ENCODE results near the gene CNR2. TPM values are rescaled to one million over a fixed set of nuclear protein-coding genes. Genes with fewer than 3 reads are reported as not detected.

Gene CNR2
- total and polyA plus RNA-seq, 2 experiments from 2014 or later: not detected

MicroRNA genes within 50 kb of the gene (microRNA counts, 767-probe panel; counts per million panel counts)
- microRNA hsa-miR-378f: not detected

Small RNA genes lying within 50 kb of the gene (microRNA-seq; reads per million reads assigned to microRNA genes)
- gene MIR378F: not detected

Small RNA genes lying within 50 kb of the gene (small RNA-seq; reads per million reads assigned to genes)
- gene MIR378F (ENCODE audit: low replicate concordance): not detected

Other genes starting within 250 kb of the CNR2 start
- gene RPL11, start 221.6 kb downstream of the CNR2 start, total RNA-seq (2014; rRNA removed; shearing (Covaris generic)): 859 and 1,126 TPM in 2 replicates
- gene RPL11, start 221.6 kb downstream of the CNR2 start, polyA plus RNA-seq (2016; fragmentation: Nextera tagmentation; extraction: Ambion mirVana): 1,427 and 1,484 TPM in 2 replicates
- gene ELOA, start 169.9 kb downstream of the CNR2 start, total RNA-seq (2014; rRNA removed; shearing (Covaris generic)): 38.1 and 49.1 TPM in 2 replicates
- gene ELOA, start 169.9 kb downstream of the CNR2 start, polyA plus RNA-seq (2016; fragmentation: Nextera tagmentation; extraction: Ambion mirVana): 55.7 and 57.7 TPM in 2 replicates
- gene PITHD1, start 134.9 kb downstream of the CNR2 start, total RNA-seq (2014; rRNA removed; shearing (Covaris generic)): 90.7 and 99.0 TPM in 2 replicates
- gene PITHD1, start 134.9 kb downstream of the CNR2 start, polyA plus RNA-seq (2016; fragmentation: Nextera tagmentation; extraction: Ambion mirVana): 52.2 and 52.9 TPM in 2 replicates
- 180 and 204 TPM in 2 replicates for gene LYPLA2, start 122.2 kb downstream of the CNR2 start, total RNA-seq (2014; rRNA removed; shearing (Covaris generic))
- 100 and 102 TPM in 2 replicates for gene LYPLA2, start 122.2 kb downstream of the CNR2 start, polyA plus RNA-seq (2016; fragmentation: Nextera tagmentation; extraction: Ambion mirVana)
- 31.7 and 34.6 TPM in 2 replicates for gene GALE, start 112.6 kb downstream of the CNR2 start, total RNA-seq (2014; rRNA removed; shearing (Covaris generic))
- 28.1 and 30.1 TPM in 2 replicates for gene GALE, start 112.6 kb downstream of the CNR2 start, polyA plus RNA-seq (2016; fragmentation: Nextera tagmentation; extraction: Ambion mirVana)
- 13.7 and 16.9 TPM in 2 replicates for gene HMGCL, start 87.9 kb downstream of the CNR2 start, total RNA-seq (2014; rRNA removed; shearing (Covaris generic))
- 9.1 and 11.6 TPM in 2 replicates for gene HMGCL, start 87.9 kb downstream of the CNR2 start, polyA plus RNA-seq (2016; fragmentation: Nextera tagmentation; extraction: Ambion mirVana)
- 8.5 and 10.2 TPM in 2 replicates for gene FUCA1, start 45.1 kb downstream of the CNR2 start, total RNA-seq (2014; rRNA removed; shearing (Covaris generic))
- gene FUCA1, start 45.1 kb downstream of the CNR2 start, polyA plus RNA-seq (2016; fragmentation: Nextera tagmentation; extraction: Ambion mirVana): 3.5 and 4.4 TPM in 2 replicates
- gene PNRC2, start 46.5 kb upstream of the CNR2 start, total RNA-seq (2014; rRNA removed; shearing (Covaris generic)): 144 and 157 TPM in 2 replicates
- 218 and 237 TPM in 2 replicates for gene PNRC2, start 46.5 kb upstream of the CNR2 start, polyA plus RNA-seq (2016; fragmentation: Nextera tagmentation; extraction: Ambion mirVana)
- gene SRSF10, start 67.0 kb upstream of the CNR2 start, total RNA-seq (2014; rRNA removed; shearing (Covaris generic)): 191 and 196 TPM in 2 replicates
- 242 and 275 TPM in 2 replicates for gene SRSF10, start 67.0 kb upstream of the CNR2 start, polyA plus RNA-seq (2016; fragmentation: Nextera tagmentation; extraction: Ambion mirVana)
- gene MYOM3, start 198.8 kb upstream of the CNR2 start, total RNA-seq (2014; rRNA removed; shearing (Covaris generic)): not detected in 2 replicates
- gene MYOM3, start 198.8 kb upstream of the CNR2 start, polyA plus RNA-seq (2016; fragmentation: Nextera tagmentation; extraction: Ambion mirVana): not detected in 2 replicates
- gene IL22RA1, start 229.8 kb upstream of the CNR2 start, total RNA-seq (2014; rRNA removed; shearing (Covaris generic)): 0.28 TPM in 1 of 2 replicates, not detected in the other
- 0.11 TPM in 1 of 2 replicates, not detected in the other for gene IL22RA1, start 229.8 kb upstream of the CNR2 start, polyA plus RNA-seq (2016; fragmentation: Nextera tagmentation; extraction: Ambion mirVana)

All from GM23338 (cell line).